HG03135 (cell line): Measurements from ENCODE around the gene RAB4A.
"Not testable (repeated sequence)": the region's sequence is repeated elsewhere in the genome, so short reads cannot be mapped to it uniquely, and the experiment has no call there.

Source experiments
- ATAC-seq: cut with Tn5 transposase; IDR thresholded peaks from one replicate; pipeline ENCODE4 v1.9.1; 2021; ENCODE audit warnings: mild to moderate bottlenecking, moderate library complexity; ENCODE audit not compliant: unreplicated experiment

RAB4A gene

GRCh38 chr1:229271448-229272159, 693 bp downstream of the RAB4A start:
- peak; percentile 51 for ATAC-seq

GRCh38 chr1:229272164-229273158, 1.6 kb downstream of the RAB4A start:
- no peak for ATAC-seq

GRCh38 chr1:229273507-229274232, 2.8 kb downstream of the RAB4A start:
- no peak for ATAC-seq

GRCh38 chr1:229275005-229275404, 4.1 kb downstream of the RAB4A start:
- ATAC-seq: no peak

DNA sequence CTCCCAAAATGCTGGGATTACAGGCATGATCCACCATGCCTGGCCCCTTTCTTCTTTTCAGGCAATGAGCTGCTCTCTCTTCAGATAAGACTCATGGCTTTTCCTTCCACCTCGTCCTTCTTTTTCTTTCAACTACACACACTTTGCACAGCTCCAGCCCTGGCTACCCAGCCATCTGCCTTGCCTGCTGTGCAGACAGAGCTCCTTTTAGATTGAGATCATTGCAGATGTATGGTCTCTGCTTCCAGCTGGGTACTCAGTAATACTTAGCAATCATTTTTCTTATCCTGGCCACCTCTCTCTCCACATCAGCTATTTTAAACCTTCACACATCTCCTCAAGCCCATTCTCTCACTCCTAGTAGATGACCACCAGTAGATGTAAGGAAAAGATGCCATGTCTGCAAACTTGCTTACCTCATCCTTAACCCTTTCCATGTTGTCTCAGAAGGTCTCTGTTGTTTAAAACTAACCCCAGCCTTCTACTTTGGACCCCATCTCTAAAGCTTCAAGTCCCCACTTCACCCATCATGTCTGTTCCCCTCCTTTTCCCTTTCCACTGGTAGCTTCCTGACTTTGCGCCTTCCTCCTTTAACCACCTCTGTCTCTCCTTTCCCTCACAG, 7.3 kb downstream of the RAB4A start:
- no peak for ATAC-seq

- ATAC-seq: no peak
Observed at GRCh38 chr1:229279242-229279641, 8.3 kb downstream of the RAB4A start.

- ATAC-seq: no peak
Observed at GRCh38 chr1:229280037-229280828, 9.3 kb downstream of the RAB4A start.

GRCh38 chr1:229280921-229281320, 10.0 kb downstream of the RAB4A start:
- ATAC-seq: no peak

- ATAC-seq: no peak
Observed at GRCh38 chr1:229281339-229281926, 10.5 kb downstream of the RAB4A start.

DNA sequence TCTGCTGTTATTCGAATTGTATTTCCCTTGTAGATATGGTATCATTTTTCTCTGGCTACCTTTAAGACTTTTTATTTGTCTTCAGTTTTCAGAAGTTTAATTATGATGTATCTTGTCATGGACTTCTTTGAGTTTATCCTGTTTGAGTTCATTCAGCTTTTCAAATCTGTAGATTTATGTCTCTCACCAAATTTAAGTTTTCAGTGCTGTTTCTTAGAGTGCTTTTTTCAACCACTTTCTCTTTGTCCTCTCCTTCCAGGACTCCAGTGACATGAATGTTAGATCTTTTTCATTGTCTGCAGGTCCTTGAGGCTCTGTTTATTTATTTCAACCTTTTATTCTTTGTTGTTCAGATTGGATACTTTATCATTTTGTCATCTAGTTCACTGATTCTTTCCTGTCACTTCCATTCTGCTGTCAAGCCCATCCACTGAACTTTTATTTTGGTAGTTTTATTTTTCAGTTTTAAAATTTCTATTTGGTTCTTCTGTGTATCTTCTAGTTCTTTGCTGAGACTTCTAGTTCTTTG, 11.4 kb downstream of the RAB4A start:
- ATAC-seq: no peak

DNA sequence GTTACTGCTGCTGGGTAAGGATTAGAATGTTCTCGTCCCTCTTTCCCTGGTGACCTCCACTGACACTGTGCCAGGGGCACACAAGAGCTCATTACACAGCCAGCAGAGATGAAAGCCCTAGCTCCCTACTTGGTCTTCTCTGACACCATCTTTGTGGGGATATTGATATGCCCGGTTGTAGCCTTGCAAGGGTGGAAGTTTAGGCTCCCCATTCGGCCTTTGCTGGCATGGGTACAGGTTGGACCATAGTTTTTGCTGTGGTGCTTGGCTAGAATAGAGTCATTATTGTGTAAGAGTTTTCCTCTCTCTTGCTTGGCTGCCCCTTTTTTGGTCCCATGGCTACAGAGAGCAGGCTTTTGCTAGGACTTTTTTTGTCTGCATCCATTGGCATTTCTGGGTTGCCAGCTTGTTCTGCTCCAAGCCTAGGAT, 12.3 kb downstream of the RAB4A start:
- ATAC-seq: no peak

DNA sequence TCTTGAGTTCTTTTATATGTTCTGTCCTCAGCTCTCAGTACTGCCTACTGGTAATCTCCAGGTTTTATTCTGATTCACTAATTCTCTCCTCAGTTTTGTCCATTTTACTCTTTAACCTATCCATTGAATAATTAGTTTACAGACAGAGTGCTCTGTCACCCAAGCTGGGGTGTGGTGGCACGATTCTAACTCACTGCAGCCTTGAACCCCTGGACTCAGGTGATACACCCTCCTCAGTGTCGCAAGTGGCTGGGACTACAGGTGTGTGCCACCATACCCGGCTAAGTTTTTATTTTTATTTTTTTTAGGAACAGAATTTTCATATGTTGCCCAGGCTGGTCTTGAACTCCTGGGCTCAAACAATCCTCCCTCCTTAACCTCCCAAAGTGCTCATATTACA, 14.0 kb downstream of the RAB4A start:
- ATAC-seq: no peak

- ATAC-seq: no peak
Observed at GRCh38 chr1:229285440-229285839, 14.5 kb downstream of the RAB4A start.

DNA sequence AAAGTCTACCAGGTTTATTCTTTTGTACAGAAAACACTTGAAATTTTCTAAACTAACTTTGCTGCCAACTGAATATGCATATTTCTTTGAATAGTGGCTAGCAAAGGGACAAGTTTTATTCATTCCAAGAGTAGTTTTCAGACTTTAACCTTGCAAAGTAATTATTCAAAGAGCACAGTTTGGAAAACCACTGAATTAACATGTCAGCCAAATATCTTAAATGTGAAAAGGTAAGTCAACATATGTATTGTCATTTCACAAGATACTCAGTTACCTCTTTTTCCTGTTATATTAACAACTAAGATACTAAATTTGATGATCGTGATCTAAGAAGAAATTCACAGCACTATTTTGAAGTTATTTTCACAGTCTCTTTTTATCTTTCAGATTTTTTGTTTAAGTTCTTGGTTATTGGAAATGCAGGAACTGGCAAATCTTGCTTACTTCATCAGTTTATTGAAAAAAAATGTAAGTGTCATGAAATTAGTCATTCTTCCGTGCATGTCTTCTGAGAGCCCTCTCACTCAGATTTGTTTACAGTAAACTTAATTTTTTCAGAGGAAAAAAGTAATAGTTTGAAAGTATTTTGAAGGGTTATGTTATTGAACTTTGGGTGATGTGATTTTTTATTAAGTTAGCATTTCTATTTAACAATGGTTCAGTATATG, 15.3 kb downstream of the RAB4A start:
- no peak for ATAC-seq

- ATAC-seq: no peak
Observed at GRCh38 chr1:229287267-229287666, 16.4 kb downstream of the RAB4A start.

- ATAC-seq: no peak
Observed at GRCh38 chr1:229288516-229288915, 17.6 kb downstream of the RAB4A start.

GRCh38 chr1:229291686-229292085, 20.8 kb downstream of the RAB4A start:
- not testable (repeated sequence) for ATAC-seq

DNA sequence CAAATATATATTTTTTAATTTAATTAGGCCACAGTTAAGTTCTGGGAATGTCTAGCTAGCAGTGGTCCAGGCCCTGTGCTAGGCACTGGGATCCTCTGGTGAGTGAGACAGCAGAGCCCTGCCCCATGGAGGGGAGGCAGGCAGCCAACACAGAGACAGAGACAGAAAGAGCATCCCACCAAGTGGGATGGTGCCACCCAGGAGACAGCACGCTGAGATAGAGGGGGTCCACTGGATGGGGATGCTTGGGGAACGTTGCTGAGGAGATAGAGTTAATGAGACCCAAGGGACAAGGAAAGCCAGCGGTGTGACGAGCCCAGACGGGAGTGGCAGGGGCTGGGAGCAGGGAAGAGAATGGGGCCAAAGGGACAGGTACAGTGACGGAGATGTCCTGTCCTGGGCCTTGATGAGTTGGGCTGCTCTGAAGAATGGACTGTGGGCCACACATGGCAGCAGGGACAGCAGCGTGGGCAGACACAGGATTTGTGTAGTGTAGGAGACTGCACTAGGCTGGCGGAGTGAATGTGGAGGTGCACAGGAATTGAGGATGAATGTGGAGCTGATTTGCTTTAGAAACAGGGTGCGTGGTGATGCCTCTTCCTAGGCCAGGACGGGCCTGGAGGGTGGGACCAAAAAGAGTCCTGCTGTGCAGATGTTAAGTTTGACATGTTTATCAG, 22.8 kb downstream of the RAB4A start:
- ATAC-seq: no peak
